ENCODE measurements around the gene PCDHGC3.

Gene PCDHGC3

DNA sequence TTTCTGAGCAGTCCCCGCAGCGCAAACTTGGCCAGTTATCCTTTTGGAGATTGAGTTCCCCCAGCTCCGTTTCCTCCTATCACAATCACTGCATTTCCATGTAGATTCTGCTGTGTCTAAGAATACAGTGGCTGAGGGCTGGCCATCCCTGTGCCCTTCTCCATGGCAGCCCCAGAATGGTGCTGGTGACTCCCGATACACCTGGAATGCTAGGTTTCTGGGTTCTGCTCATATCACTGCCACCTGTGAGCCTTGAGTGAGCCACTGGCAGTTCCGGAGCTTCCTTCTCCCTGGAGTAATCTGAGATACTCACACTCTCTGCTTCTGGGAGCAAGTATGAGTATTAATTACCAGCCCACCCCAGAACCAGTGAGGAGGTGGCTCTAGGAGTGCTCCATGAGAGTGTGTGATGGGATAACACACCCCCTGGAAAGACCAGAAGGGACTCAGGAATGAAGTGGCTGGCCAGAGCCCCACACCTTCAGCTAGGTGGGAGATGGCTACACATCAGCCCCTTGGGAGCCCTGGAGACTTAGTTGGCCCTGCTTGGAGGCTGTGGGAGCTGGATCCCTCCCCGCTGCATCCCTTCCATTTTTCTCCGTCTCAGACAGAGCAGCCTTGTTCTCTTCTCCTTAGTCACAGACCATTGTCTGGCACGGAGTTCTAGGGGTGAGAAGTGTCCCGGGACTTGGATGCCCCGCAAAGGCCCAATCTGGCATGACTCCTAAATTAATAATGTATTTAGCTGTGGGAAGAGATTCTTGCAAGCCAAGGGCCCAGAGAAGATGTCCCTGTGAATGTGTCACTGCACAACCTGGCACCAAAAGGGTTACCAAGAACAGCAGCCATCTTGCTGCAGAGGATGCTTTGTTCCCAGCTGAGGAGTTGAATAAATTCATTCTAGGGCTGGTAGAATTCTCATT is 18.0 kb downstream of the PCDHGC3 start:
- WGBS, 2 experiments: 86 to 89% methylated on average over 10 of the region's 10 CpGs
- H3K4me3 ChIP-seq (ENCODE audit: insufficient read depth, low read depth, low read length): no peak overlapping the region
- peak overlapping the region; percentile 92 for H3K27ac ChIP-seq (ENCODE audit: insufficient read depth, low read depth, low read length, poor library complexity, severe bottlenecking)
- peaks cover 36% of the 10 kb centered on the region for H3K4me1 ChIP-seq (ENCODE audit: control insufficient read depth, insufficient read depth, low read length)
- no peaks in the 10 kb centered on the region for H3K9me3 ChIP-seq (ENCODE audit: control insufficient read depth, low read length)
- H3K36me3 ChIP-seq (ENCODE audit: control insufficient read depth, insufficient read depth, low read length): peaks cover 30% of the 10 kb centered on the region
- H3K27me3 ChIP-seq (ENCODE audit: control insufficient read depth, insufficient read depth, low read length, poor library complexity, severe bottlenecking): no peaks in the 10 kb centered on the region

DNA sequence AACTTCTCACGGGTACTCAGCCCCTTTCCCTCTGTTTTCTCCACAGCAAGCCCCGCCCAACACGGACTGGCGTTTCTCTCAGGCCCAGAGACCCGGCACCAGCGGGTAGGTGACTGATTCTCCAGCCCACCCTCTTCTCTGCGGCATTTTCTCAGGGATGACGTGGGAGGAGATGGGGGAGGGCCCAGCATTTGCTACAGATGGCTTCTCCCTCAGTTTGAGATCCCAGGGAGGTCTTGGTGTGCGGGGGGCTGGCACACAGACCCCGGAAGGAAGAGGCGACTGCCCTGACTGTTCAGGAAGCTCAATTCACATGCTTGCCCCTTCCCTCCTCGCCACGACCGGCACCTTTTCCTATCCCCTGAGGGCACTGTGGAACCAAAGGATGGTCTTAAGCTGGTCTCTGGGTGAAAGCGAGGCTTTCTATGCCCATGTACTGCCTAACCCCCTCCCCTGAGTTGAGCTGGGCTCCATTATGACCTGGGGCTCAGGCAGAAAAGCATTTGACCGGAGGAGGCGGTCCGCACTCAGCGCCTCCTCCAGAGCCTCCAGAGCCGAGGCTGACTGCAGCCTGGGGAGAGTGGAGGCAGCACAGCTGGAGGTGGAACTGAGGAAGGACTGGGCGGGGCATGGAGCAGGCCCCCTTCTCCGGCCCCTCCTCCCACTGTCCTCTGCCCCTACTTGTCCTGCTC is 19.1 kb downstream of the PCDHGC3 start:
- no peaks in the 10 kb centered on the region for H3K27me3 ChIP-seq (ENCODE audit: control insufficient read depth, insufficient read depth, low read length, poor library complexity, severe bottlenecking)
- peaks cover 21% of the 10 kb centered on the region for H3K36me3 ChIP-seq (ENCODE audit: control insufficient read depth, insufficient read depth, low read length)
- H3K9me3 ChIP-seq (ENCODE audit: control insufficient read depth, low read length): no peaks in the 10 kb centered on the region
- H3K4me3 ChIP-seq (ENCODE audit: insufficient read depth, low read depth, low read length): peak overlapping the region; percentile 14
- 9 to 12% methylated on average over 22 of the region's 22 CpGs for WGBS, 2 experiments
- H3K4me1 ChIP-seq (ENCODE audit: control insufficient read depth, insufficient read depth, low read length): peaks cover 36% of the 10 kb centered on the region
- H3K27ac ChIP-seq (ENCODE audit: insufficient read depth, low read depth, low read length, poor library complexity, severe bottlenecking): peak overlapping the region; percentile 92

- H3K27ac ChIP-seq (ENCODE audit: insufficient read depth, low read depth, low read length, poor library complexity, severe bottlenecking): peak overlapping the region; percentile 92
- 25 to 26% methylated on average over 8 of the region's 8 CpGs for WGBS, 2 experiments
Measured at GRCh38 chr5:141495453-141495811, 19.7 kb downstream of the PCDHGC3 start.

DNA sequence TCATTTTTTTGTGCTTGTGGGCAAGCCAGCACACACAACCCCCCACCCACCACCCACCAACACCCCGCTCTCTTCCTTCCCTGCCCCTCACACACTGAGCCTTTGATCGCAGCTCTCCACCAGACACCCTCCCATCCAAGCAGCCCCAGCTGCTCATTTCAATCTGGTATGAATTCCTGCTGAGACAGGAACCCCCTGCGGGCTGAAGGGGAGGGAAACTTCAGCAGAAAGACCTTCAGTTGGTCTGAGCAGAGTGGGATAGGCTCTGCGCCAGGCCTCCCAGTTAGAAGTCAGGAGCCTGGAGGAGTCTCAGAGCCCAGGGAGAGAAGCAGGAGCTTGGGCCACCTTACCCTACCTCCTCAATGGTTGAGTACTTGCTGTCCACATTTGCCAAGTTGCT is 20.3 kb downstream of the PCDHGC3 start:
- peak overlapping the region; percentile 92 for H3K27ac ChIP-seq (ENCODE audit: insufficient read depth, low read depth, low read length, poor library complexity, severe bottlenecking)

More at GRCh38 chr5:141495453-141495811, 19.7 kb downstream of the PCDHGC3 start:
- Histone ChIP-seq H3K4me1 (ENCODE audit: control insufficient read depth, insufficient read depth, low read length) (peaks cover 36% of the 10 kb centered on the region), H3K4me3 (ENCODE audit: insufficient read depth, low read depth, low read length) (no peak overlapping the region), H3K27me3 (ENCODE audit: control insufficient read depth, insufficient read depth, low read length, poor library complexity, severe bottlenecking) (no peaks in the 10 kb centered on the region), H3K36me3 (ENCODE audit: control insufficient read depth, insufficient read depth, low read length) (peaks cover 18% of the 10 kb centered on the region), H3K9me3 (ENCODE audit: control insufficient read depth, low read length) (no peaks in the 10 kb centered on the region)

DNA sequence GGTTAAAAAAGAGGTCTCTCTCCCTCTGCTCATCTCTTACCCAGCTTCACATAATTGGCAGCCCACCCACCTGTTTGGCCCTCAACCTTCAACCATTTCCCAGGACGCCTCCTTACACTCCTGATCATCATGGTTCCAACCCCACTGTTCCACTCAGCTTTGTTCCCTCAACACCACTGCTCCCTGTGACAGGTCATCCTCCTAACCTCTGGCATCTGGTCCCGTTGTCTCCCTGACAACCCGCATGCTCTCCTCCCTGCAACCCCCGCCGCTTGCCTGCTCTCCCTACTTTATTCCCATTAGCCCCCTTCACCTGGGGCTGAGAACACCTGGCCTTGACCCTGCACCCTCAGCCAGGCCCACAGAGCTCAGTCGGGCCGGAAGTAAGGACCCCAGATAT is 26.0 kb downstream of the PCDHGC3 start:
- H3K4me1 ChIP-seq (ENCODE audit: control insufficient read depth, insufficient read depth, low read length): peaks cover 7% of the 10 kb centered on the region
- H3K27ac ChIP-seq (ENCODE audit: insufficient read depth, low read depth, low read length, poor library complexity, severe bottlenecking): no peak overlapping the region
- no peaks in the 10 kb centered on the region for H3K27me3 ChIP-seq (ENCODE audit: control insufficient read depth, insufficient read depth, low read length, poor library complexity, severe bottlenecking)
- H3K4me3 ChIP-seq (ENCODE audit: insufficient read depth, low read depth, low read length): no peak overlapping the region
- H3K9me3 ChIP-seq (ENCODE audit: control insufficient read depth, low read length): no peaks in the 10 kb centered on the region
- 73 to 78% methylated on average over 5 to 7 of the region's 7 CpGs for WGBS, 2 experiments
- H3K36me3 ChIP-seq (ENCODE audit: control insufficient read depth, insufficient read depth, low read length): peaks cover 7% of the 10 kb centered on the region

More for the DNA sequence above, 20.3 kb downstream of the PCDHGC3 start:
- no peaks in the 10 kb centered on the region for H3K27me3 ChIP-seq (ENCODE audit: control insufficient read depth, insufficient read depth, low read length, poor library complexity, severe bottlenecking)
- peaks cover 36% of the 10 kb centered on the region for H3K4me1 ChIP-seq (ENCODE audit: control insufficient read depth, insufficient read depth, low read length)
- H3K4me3 ChIP-seq (ENCODE audit: insufficient read depth, low read depth, low read length): no peak overlapping the region
- 13 to 15% methylated on average over 4 of the region's 4 CpGs for WGBS, 2 experiments
- H3K36me3 ChIP-seq (ENCODE audit: control insufficient read depth, insufficient read depth, low read length): peaks cover 12% of the 10 kb centered on the region
- no peaks in the 10 kb centered on the region for H3K9me3 ChIP-seq (ENCODE audit: control insufficient read depth, low read length)

DNA sequence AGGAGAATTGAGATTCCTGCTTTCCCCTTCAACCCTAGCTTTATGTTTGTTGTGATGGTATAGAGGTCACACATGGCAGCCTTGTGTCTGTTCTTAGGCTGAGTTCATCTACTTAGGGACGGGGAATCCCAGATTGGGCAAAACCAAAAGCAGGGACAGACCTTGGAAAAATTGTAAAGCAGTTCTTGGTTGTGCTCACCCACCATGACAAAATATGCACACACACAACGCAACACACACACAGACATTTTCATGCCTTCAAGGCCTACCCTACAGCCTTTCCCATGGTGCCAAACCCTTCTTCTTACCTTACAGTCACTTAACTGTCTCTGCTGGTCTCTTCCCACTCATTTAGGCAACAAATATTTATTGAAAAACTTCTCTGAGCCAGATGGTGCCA is 27.9 kb downstream of the PCDHGC3 start:
- peaks cover 24% of the 10 kb centered on the region for H3K4me1 ChIP-seq (ENCODE audit: control insufficient read depth, insufficient read depth, low read length)
- no peak overlapping the region for H3K4me3 ChIP-seq (ENCODE audit: insufficient read depth, low read depth, low read length)
- H3K36me3 ChIP-seq (ENCODE audit: control insufficient read depth, insufficient read depth, low read length): peaks cover 7% of the 10 kb centered on the region
- no peaks in the 10 kb centered on the region for H3K9me3 ChIP-seq (ENCODE audit: control insufficient read depth, low read length)
- H3K27ac ChIP-seq (ENCODE audit: insufficient read depth, low read depth, low read length, poor library complexity, severe bottlenecking): no peak overlapping the region
- 96 to 97% methylated on average over 2 of the region's 2 CpGs for WGBS, 2 experiments
- H3K27me3 ChIP-seq (ENCODE audit: control insufficient read depth, insufficient read depth, low read length, poor library complexity, severe bottlenecking): no peaks in the 10 kb centered on the region

GRCh38 chr5:141504216-141504615 is 28.4 kb downstream of the PCDHGC3 start:
- Histone ChIP-seq H3K36me3 (ENCODE audit: control insufficient read depth, insufficient read depth, low read length) (peaks cover 7% of the 10 kb centered on the region), H3K4me3 (ENCODE audit: insufficient read depth, low read depth, low read length) (no peak overlapping the region), H3K9me3 (ENCODE audit: control insufficient read depth, low read length) (no peaks in the 10 kb centered on the region), H3K27me3 (ENCODE audit: control insufficient read depth, insufficient read depth, low read length, poor library complexity, severe bottlenecking) (no peaks in the 10 kb centered on the region), H3K4me1 (ENCODE audit: control insufficient read depth, insufficient read depth, low read length) (peaks cover 27% of the 10 kb centered on the region), H3K27ac (ENCODE audit: insufficient read depth, low read depth, low read length, poor library complexity, severe bottlenecking) (no peak overlapping the region)
- 96% methylated on average over 4 of the region's 4 CpGs for WGBS, 2 experiments

GRCh38 chr5:141506381-141507155 is 30.8 kb downstream of the PCDHGC3 start:
- Histone ChIP-seq H3K27ac (ENCODE audit: insufficient read depth, low read depth, low read length, poor library complexity, severe bottlenecking) (peak overlapping the region; percentile 44), H3K27me3 (ENCODE audit: control insufficient read depth, insufficient read depth, low read length, poor library complexity, severe bottlenecking) (no peaks in the 10 kb centered on the region), H3K4me3 (ENCODE audit: insufficient read depth, low read depth, low read length) (no peak overlapping the region), H3K4me1 (ENCODE audit: control insufficient read depth, insufficient read depth, low read length) (peaks cover 33% of the 10 kb centered on the region), H3K9me3 (ENCODE audit: control insufficient read depth, low read length) (no peaks in the 10 kb centered on the region), H3K36me3 (ENCODE audit: control insufficient read depth, insufficient read depth, low read length) (peaks cover 29% of the 10 kb centered on the region)
- WGBS, 2 experiments: 95% methylated on average over 7 to 8 of the region's 8 CpGs

GRCh38 chr5:141507387-141508091 is 31.8 kb downstream of the PCDHGC3 start:
- peak overlapping the region; percentile 80 for H3K27ac ChIP-seq (ENCODE audit: insufficient read depth, low read depth, low read length, poor library complexity, severe bottlenecking)
- H3K4me1 ChIP-seq (ENCODE audit: control insufficient read depth, insufficient read depth, low read length): peaks cover 30% of the 10 kb centered on the region
- 55 to 59% methylated on average over 8 to 11 of the region's 11 CpGs for WGBS, 2 experiments
- H3K4me3 ChIP-seq (ENCODE audit: insufficient read depth, low read depth, low read length): peak overlapping the region; percentile 2
- peaks cover 35% of the 10 kb centered on the region for H3K36me3 ChIP-seq (ENCODE audit: control insufficient read depth, insufficient read depth, low read length)
- no peaks in the 10 kb centered on the region for H3K27me3 ChIP-seq (ENCODE audit: control insufficient read depth, insufficient read depth, low read length, poor library complexity, severe bottlenecking)
- H3K9me3 ChIP-seq (ENCODE audit: control insufficient read depth, low read length): no peaks in the 10 kb centered on the region
